ENCODE results near the gene MBNL2.
A peak's percentile ranks its signal among the peaks of the same experiment; 100 is the strongest.

MBNL2 gene

GRCh38 chr13:97276862-97277269 is 54.7 kb downstream of the MBNL2 start:
- DNase-seq = no peak

DNA sequence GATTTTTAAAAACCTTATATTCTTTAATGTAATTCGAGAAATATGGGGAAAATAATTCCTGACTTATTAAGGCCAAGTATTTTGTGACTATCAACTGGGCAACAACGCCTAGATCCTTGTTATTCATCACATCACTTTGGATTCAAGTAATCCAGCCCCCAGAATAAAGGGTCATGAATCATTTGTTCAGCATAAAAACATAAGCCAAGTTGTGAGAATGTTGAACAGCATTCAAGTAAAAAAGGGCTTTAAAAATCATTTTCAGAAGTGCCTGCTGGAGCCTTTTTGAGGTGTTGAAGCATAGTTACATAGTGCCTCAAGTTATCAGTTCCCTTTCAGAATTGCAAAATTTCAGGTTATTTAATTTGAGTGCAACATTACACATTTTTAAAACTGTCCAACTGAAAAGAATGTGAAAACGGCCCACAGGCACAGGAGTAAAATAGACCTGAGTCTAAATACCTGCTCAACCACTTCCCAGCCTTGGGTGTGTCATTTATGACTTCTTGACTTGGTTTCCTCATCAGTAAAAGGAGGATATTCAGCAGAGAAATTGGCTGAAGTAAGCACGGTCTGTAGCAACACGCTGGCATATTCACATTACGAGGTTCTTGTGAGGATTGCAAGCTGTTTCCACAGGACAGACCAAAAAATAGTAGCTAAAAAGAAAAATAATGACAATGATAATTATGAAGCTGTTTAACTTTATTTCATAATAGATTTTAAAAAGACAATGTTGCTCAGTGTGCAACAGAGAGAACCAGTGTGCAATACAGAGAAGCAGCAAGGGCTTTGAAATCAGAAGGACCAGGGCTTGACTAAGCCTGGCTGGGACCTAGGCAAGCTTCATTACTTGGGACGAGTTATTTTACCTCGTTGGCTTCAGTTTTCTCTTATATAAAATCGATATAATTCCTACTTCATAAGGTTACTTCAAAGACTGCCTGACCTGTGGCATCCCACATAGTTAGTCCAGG is 56.6 kb downstream of the MBNL2 start:
- DNase-seq = no peak

DNA sequence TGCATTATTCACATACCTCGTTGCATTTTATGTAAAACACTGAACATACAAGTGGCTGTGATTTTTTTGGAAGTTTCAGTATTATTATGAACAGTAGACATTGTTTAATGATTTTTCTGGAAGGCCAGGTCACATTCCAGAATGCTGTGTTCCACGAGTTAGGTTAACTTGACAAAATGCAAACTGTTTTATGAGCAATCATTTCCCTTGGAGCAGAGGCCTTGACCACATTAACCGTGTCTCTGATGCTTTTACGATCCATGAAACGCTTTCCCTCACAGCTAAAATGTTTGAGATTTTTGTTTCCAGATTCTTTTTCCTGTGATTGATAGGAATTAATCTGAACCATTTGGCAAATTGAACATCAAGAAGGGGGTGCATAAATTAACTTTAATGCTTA is 57.8 kb downstream of the MBNL2 start:
- DNase-seq = no peak

GRCh38 chr13:97280478-97280877 is 58.3 kb downstream of the MBNL2 start:
- DNase-seq = no peak

DNA sequence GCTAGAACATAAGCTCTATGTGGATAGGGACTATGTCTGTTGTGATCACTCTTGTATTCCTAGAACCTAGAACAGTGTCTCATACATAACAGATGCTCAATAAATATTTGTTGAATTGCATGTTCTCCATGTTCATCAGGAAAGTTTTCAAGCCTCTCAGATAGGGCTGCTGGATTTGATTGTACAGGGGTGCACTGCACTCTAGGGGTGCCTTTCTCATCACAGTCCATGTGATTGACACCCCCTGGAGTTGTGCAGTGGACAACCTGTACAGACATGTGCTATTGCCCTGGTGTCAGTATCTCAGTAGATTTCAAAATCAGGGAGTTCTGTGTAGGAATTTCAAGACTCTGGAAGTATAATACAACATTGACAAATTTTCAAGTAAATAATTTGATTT is 58.9 kb downstream of the MBNL2 start:
- DNase-seq = no peak

GRCh38 chr13:97282705-97283104 is 60.6 kb downstream of the MBNL2 start:
- no peak for DNase-seq

DNA sequence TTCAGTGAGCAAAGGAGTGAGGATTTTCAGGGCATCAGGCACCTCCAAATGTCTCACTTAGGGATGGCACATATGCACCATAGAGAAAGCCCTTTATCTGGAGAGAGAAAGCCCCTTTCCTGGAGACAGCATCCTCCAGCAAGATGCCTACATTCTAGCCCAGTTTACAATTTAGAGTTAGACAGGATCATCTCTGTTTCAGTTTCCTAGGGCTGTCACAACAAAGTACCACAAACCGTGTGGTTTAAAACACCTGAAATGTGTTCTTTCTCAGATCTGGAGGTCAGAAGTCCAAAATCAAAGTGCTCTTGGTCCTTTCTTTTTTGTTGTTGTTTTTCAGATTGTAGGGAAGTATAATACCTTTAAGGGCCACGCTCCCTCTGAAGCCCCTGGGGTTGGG is 61.8 kb downstream of the MBNL2 start:
- no peak for DNase-seq

- DNase-seq = no peak
Observed at GRCh38 chr13:97284558-97284957, 62.4 kb downstream of the MBNL2 start.

- no peak for DNase-seq
Observed at GRCh38 chr13:97285221-97285955, 63.3 kb downstream of the MBNL2 start.

DNA sequence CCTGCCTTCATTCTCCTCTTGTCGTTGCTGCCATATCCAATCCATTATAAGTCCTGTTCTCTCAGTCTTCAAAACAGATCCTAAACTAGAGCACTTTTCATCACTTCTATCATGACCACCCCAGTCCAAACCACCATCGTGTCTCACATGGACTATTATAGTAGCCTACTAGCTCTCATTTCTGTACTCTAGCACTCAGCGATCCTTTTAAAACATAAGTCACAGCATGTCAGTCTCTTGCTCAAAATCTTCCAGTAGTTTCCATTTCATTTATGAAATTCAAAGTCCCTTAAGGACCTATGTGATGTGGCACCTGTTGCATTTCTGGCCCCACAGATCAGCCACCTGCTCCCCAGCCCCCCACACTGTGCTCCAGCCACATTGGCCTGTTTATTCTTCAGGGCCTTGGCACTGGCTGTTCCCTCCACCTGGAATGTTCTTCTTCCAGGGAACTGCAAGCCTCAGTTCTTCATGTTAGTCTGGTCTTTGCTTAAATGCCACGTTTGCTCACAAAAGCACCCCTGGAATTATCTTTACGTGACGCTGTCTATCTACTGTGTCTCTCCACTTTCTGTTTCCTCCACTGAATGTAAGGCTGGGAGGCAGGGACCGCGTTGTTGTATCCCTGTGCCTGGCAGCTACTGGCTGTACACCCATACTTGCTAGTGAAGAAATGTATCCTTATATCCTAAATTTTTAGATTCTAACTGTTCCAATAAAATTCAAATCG is 64.3 kb downstream of the MBNL2 start:
- no peak for DNase-seq

- no peak for DNase-seq
Observed at GRCh38 chr13:97287047-97287383, 64.9 kb downstream of the MBNL2 start.

DNA sequence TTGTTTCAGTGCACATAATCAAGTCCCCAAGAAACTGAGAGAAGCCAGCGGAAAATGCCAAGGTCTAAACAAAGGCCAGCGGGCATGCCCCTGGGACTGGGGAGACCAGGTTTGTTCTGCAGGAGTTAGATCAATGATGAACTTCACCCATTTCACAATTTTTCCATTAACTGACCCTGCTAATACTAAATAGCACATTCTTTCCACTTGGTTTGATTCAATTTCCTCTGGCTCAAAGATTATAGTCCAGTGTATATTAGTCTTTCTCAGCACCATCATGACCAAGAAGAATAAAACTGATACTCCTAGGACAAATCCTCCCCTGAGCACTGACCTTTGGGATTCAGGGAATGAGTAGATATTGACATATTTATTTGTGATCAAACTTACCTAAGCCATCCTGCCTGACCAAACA is 66.4 kb downstream of the MBNL2 start:
- DNase-seq = no peak

DNA sequence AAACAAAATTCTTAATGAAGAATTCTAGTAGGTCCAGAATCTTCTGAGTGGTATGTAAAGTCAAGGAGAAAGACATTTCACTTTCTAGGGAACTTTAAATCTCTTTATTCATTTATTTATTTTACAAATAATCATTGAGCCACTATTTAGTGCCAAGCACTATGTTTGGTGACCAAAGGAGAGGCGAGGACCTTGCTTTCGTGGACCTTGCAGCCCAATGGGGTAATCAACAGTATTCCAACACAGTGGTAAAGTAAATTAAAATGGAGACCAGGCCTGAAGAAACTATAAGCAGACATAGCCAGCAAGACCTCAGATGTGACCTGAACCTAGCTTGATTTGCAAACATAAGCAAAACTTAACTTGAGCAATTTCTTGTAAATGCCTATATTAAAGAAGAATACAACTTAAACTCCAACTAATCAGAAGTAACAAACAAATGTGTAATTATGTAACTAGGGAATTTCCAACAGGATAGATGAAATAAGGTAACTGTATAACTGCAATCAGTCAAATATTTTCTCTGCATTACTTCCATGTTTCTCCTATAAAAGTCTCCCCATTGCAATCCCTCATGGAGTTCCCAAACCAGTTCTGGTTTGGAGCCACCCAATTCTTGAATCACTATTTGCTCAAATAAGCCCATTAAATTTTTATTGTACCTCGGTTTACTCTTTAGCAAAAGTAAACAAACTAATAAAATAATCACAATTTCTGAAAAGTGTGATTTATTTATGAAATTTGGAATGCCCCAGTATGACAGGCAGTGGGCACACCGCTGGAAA is 67.6 kb downstream of the MBNL2 start:
- no peak for DNase-seq

GRCh38 chr13:97295283-97296182 is 73.4 kb downstream of the MBNL2 start:
- peak; percentile 9 for DNase-seq

- no peak for DNase-seq
Observed at GRCh38 chr13:97296740-97297139, 74.6 kb downstream of the MBNL2 start.

DNA sequence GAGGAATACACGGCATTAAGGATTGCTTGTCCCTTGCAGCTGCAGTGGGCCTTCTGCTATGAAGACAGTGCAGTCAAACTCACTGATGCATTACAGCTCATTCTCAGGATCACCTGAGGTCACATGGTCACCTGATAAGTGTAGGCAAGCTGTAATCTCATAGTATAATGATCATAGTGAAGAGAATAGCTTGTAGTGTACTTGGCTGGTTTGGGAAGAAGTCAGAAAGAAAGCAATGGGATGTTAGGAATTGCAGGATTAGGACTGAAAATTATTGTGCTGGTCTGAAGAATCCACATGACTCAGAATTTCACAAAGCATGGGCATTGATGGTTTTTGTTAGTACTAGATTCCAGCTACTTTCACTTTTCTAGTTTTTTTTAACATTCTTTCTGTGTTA is 76.7 kb downstream of the MBNL2 start:
- DNase-seq = peak; percentile 5

DNA sequence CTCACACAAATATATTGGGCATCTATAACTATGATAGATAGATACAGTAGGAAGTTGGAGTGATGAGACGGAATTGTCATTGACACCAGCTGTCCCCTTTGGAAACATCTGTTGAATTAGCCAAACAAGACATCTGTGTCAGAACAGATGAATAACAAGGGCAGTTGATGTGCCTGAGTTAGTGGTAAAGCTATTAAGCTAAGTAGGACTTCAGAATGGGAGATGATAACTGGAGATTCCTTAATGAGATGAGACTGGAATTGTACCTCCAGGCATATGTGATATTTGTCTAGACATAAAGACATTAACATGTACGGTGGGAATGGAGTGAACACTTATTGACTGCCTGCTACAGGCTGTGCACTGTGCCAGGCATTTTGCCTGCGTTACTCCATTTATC is 78.7 kb downstream of the MBNL2 start:
- no peak for DNase-seq

DNA sequence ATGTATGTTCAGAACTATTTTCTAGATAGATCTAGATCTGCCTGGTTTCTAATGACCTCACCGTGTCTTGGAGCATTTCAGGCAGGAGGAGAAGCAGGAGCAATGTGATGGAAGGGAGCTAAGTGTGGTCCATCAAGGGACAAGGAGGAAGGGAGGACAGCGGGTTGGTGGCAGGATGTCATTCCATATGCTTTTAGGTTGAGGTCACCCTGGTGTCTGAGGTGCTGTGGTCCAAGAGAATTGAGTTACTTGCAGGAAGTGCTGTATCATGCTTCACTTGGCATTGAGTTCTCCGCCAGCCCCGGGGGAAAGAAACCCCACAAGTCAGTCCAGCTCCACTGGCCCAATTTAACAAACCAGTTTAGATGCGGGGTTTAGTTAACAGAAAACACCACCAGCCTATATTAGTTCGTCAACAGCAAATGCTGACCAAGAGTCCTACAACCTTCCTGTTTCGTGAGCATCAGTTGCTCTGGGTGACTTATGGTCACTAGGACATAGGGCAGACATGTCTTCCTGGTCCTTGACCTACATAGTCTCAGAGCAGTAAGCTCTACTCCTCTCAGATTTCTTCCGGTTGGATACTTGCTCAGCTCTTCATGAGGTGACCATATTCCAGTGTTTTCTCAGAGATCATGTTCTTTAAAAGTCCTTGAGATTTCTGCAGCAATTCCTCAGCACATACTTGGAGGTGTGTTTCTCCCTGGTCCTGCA is 79.4 kb downstream of the MBNL2 start:
- DNase-seq = no peak

DNA sequence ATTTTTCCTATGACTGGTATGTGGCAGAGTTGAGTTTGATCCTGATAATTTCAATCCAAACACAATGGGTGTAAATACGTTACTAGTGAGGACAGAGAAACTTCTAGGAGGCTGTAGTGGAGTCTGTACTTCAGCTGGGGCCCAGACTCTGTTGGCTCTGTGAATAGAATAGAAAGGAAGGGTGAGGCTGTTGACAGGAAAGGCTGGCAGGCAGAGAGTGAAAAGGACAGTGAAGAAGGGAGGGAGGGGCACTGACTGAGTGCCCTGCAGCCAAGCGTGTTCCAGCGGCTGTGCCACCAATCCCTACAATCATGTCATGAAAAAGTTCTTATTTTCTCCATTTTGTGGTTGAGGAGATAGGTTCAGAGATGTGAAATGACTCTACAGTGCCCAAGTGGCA is 80.5 kb downstream of the MBNL2 start:
- DNase-seq = no peak

GRCh38 chr13:97306106-97306505 is 84.0 kb downstream of the MBNL2 start:
- DNase-seq = no peak

- no peak for DNase-seq
Observed at GRCh38 chr13:97306645-97307044, 84.5 kb downstream of the MBNL2 start.
